ENCODE measurements around the gene SPATA9.

- TF ChIP-seq CTCF (IDR thresholded peaks at IDR 0.05; ENCODE audit: low read depth, low read length, poor library complexity, severe bottlenecking), result no peak
- TF ChIP-seq EZH2phosphoT487 (IDR thresholded peaks at IDR 0.05; ENCODE audit: borderline replicate concordance, low read length), result no peak
Measured at GRCh38 chr5:95701074-95701473, 18.3 kb upstream of the SPATA9 start.
